HL-60 (cell line): ENCODE measurements around the gene CIROP.

Source experiments
- POLR2AphosphoS5 ChIP-seq: IDR thresholded peaks from 2 replicates; pipeline ENCODE4 v1.6.1; 2012; ENCODE audit warnings: low read depth
- SPI1 ChIP-seq: IDR thresholded peaks from 2 replicates; pipeline ENCODE4 v1.6.1; 2012; ENCODE audit warnings: low read depth, mild to moderate bottlenecking, borderline replicate concordance
- TF ChIP-seq, protein P1 (sequence below): IDR thresholded peaks from one replicate; pipeline ENCODE4 v1.5.1; 2011; ENCODE audit warnings: low read length, control low read depth, inconsistent platforms; ENCODE audit not compliant: insufficient read depth
- TF ChIP-seq, protein P2 (sequence below): IDR thresholded peaks from 2 replicates; pipeline ENCODE4 v1.6.1; 2012; ENCODE audit warnings: low read depth; ENCODE audit not compliant: insufficient replicate concordance

DNA sequence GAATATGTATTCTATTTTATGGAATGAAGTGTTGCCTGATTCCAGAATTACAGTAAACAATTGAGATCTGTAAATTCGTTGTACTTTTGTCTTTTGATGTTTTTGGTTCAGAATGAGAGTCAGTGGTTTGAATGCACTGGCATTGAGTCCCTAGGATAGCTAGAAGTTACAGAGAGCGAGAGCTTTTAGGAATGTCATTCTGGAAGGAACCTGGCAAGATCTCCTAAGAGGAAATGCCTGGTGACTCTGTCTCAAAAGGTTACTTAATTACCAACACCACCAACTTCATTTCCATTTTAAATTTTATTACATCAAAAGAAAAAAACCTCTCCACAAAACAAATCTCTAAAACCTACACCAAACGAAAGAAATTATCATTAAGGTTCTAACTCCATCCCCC is 20.2 kb upstream of the CIROP start:
- TF ChIP-seq, protein P1, sequence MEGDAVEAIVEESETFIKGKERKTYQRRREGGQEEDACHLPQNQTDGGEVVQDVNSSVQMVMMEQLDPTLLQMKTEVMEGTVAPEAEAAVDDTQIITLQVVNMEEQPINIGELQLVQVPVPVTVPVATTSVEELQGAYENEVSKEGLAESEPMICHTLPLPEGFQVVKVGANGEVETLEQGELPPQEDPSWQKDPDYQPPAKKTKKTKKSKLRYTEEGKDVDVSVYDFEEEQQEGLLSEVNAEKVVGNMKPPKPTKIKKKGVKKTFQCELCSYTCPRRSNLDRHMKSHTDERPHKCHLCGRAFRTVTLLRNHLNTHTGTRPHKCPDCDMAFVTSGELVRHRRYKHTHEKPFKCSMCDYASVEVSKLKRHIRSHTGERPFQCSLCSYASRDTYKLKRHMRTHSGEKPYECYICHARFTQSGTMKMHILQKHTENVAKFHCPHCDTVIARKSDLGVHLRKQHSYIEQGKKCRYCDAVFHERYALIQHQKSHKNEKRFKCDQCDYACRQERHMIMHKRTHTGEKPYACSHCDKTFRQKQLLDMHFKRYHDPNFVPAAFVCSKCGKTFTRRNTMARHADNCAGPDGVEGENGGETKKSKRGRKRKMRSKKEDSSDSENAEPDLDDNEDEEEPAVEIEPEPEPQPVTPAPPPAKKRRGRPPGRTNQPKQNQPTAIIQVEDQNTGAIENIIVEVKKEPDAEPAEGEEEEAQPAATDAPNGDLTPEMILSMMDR = no peak
- TF ChIP-seq, protein P2, sequence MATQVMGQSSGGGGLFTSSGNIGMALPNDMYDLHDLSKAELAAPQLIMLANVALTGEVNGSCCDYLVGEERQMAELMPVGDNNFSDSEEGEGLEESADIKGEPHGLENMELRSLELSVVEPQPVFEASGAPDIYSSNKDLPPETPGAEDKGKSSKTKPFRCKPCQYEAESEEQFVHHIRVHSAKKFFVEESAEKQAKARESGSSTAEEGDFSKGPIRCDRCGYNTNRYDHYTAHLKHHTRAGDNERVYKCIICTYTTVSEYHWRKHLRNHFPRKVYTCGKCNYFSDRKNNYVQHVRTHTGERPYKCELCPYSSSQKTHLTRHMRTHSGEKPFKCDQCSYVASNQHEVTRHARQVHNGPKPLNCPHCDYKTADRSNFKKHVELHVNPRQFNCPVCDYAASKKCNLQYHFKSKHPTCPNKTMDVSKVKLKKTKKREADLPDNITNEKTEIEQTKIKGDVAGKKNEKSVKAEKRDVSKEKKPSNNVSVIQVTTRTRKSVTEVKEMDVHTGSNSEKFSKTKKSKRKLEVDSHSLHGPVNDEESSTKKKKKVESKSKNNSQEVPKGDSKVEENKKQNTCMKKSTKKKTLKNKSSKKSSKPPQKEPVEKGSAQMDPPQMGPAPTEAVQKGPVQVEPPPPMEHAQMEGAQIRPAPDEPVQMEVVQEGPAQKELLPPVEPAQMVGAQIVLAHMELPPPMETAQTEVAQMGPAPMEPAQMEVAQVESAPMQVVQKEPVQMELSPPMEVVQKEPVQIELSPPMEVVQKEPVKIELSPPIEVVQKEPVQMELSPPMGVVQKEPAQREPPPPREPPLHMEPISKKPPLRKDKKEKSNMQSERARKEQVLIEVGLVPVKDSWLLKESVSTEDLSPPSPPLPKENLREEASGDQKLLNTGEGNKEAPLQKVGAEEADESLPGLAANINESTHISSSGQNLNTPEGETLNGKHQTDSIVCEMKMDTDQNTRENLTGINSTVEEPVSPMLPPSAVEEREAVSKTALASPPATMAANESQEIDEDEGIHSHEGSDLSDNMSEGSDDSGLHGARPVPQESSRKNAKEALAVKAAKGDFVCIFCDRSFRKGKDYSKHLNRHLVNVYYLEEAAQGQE = no peak
- TF ChIP-seq POLR2AphosphoS5 (no peak), SPI1 (no peak)
